Dendritic cell treated with granulocyte-macrophage colony-stimulating factor and Interleukin-4, amounts not matched to agents 40 ng/mL and 50 ng/mL, for 4 days (primary cell): ENCODE data around the gene SERTM2.

Source experiments
- H3K27ac Mint-ChIP-seq: one replicate; pipeline ENCODE4 v1.8.0; 2022; ENCODE audit warnings: mild to moderate bottlenecking, mixed read lengths
- H3K27me3 Mint-ChIP-seq: one replicate; pipeline ENCODE4 v1.8.0; 2022; ENCODE audit warnings: mild to moderate bottlenecking, mixed read lengths
- H3K36me3 Mint-ChIP-seq: one replicate; pipeline ENCODE4 v1.8.0; 2022; ENCODE audit warnings: low read depth, mixed read lengths
- H3K4me1 Mint-ChIP-seq: one replicate; pipeline ENCODE4 v1.8.0; 2022; ENCODE audit warnings: low read depth, mixed read lengths
- H3K4me3 Mint-ChIP-seq: one replicate; pipeline ENCODE4 v1.8.0; 2022; ENCODE audit warnings: mild to moderate bottlenecking, moderate library complexity, mixed read lengths
- H3K9me3 Mint-ChIP-seq: one replicate; pipeline ENCODE4 v1.8.0; 2022; ENCODE audit warnings: mixed read lengths
- intact Hi-C: fragments of 100-400 bp; cut with micrococcal nuclease; formaldehyde crosslinking; loops from one replicate; pipeline ENCODE4 v1.15.0; 2022

SERTM2 gene

DNA sequence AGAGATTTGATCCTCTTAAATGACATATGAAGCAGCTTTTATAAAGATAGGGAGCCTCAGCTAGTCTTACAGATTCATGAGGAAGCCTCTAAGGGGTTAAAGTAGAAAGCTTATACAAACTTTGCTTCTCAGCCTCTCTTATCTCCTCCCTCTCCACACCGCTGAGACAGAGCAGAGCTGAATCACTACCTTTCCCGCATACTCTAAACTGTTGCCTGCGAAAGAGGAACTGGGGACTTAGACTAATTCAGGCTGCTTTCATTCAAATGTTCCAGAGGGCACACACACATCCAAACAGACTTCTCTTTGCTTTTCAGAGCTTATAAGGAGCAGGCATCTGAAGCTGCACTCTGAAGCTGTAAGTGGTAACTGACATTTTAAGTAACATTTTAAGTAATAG is at the start of gene SERTM2:
SERTM2 (plus strand) TSS at position 169 of the 400 bp plus-strand sequence. CDS start 7,213 bp downstream, outside the sequence.
- no peaks in the 10 kb centered on the region for H3K36me3 Mint-ChIP-seq
- no peak within 1 kb of the TSS for H3K4me3 Mint-ChIP-seq
- H3K27me3 Mint-ChIP-seq, result peaks cover 3% of the 10 kb centered on the region
- no peaks in the 10 kb centered on the region for H3K9me3 Mint-ChIP-seq
- peaks cover 7% of the 10 kb centered on the region for H3K4me1 Mint-ChIP-seq
- no peak within 1 kb of the TSS for H3K27ac Mint-ChIP-seq
- intact Hi-C loops, result no loop called here

DNA sequence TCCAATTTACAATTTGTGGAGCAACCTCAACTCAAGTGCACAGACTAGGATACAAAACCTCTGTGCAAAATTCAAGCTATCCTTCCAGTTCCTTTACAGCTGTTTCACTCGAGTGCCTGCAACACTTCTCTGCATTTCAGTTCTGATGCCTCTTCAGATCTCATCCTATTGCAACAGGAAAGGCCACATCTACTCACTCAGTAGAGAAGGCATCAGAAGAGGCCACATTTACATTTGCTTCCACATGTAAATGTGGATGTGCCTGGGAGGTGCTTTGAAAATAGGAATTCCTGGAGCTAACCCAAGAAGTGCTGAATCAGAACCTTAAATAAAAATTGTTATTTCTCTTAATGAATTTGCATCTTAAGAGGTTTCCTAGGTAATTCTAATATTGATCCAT is 45.8 kb upstream of the SERTM2 start:
- H3K27me3 Mint-ChIP-seq, result no peaks in the 10 kb centered on the region
- no peaks in the 10 kb centered on the region for H3K9me3 Mint-ChIP-seq
- no peaks in the 10 kb centered on the region for H3K4me1 Mint-ChIP-seq
- no peaks in the 10 kb centered on the region for H3K36me3 Mint-ChIP-seq
- H3K27ac Mint-ChIP-seq, result no peak overlapping the region
- H3K4me3 Mint-ChIP-seq, result no peak overlapping the region
- intact Hi-C loops, result no loop called here

DNA sequence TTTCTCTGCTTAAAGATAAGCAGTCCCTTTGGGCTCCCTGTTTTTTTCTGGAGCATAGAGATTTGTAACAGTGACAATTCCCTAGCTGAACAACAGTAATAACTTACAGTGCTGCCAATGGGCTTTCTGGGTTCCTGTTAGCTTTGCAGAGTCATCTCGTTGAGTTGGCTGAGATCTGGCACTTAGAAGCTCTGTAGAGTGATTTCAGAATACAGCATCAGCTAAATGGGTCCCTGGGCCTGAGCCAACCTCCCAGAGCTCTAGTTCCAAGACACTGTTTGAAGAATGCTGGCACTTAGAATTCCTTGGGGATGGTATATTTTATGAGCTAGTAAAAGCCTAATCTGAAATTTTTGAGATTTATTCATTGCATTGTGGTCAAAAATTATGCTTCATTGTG is 43.5 kb upstream of the SERTM2 start:
- Mint-ChIP-seq H3K36me3 (no peaks in the 10 kb centered on the region), H3K27ac (no peak overlapping the region), H3K27me3 (no peaks in the 10 kb centered on the region), H3K9me3 (peaks cover 12% of the 10 kb centered on the region), H3K4me1 (peaks cover 7% of the 10 kb centered on the region), H3K4me3 (no peak overlapping the region)
- intact Hi-C loops, result no loop called here

DNA sequence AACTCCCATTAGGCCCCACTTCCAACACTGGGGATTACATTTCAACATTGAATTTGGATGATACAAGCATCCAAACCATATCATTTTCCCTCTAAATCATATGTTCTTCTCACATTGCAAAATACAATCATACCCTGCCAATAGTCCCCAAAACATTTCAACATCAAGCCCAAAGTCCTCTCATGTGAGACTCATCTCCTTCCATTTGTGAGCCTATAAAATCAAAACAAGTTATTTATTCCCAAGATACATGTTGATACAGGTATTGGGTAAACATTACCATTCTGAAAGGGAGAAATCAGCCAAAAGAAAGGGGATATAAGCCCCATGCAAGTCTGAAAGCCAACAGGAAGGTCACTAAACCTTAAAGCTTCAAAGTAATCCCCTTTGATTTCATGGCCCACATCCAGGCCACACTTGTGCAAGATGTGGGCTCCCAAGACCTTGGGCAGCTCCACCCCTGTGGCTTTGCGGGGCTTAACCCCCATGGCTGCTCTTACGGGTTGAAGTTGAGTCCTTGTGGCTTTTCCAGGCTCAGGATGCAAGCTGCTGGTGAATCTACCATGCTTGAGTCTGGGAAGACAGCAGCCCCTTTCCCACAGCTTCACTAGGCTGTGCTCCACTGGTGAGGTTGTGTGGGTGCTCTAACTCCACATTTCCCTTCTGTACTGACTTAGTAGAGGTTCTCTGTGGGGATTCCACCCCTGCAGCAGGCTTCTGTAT is 40.6 kb upstream of the SERTM2 start:
- Mint-ChIP-seq H3K9me3 (peaks cover 12% of the 10 kb centered on the region), H3K27me3 (no peaks in the 10 kb centered on the region), H3K36me3 (no peaks in the 10 kb centered on the region), H3K4me3 (no peak overlapping the region), H3K4me1 (peaks cover 7% of the 10 kb centered on the region), H3K27ac (no peak overlapping the region)
- intact Hi-C loops, result no loop called here

DNA sequence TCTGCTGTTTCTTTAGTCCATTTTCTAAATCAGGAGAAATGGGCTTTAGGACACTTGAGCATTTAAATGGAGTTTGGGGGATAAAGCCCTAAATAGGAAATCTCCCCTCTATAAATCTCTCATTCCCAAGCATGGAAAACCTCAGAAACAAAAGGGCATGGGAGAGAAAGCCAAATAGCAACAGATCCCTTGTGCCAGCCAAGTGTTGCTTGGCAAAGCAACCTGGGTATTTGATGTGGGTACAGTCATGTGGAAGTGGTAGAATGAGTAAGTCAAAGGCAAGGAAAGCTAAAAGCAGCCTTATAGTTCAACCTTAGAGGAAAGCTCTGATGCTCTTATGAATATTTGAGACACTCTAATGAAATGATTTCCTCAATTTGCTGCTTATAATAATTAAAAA is 29.5 kb upstream of the SERTM2 start:
- Mint-ChIP-seq H3K27ac (no peak overlapping the region), H3K27me3 (no peaks in the 10 kb centered on the region), H3K4me1 (no peaks in the 10 kb centered on the region), H3K4me3 (no peak overlapping the region), H3K9me3 (no peaks in the 10 kb centered on the region), H3K36me3 (no peaks in the 10 kb centered on the region)
- intact Hi-C loops, result no loop called here

DNA sequence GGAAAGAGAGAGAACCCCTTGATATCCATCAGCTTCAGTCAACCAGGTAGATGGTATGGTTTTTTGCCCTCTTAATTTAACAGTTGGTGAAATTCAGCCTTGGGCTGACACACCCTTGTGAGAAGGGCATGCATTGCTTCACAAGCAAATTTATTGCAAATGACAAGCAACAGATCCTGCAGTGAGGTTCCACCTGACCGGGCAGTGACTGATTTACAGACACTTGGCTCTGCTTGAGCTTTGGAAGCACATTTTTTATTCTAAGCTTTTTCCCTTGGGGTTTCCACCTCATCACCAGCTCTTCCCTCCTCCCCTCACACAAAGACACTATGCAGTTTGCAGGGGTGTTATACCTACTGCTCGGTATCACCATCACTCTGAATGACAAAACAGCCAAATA is 28.3 kb upstream of the SERTM2 start:
- intact Hi-C loops, result no loop called here
- Mint-ChIP-seq H3K36me3 (no peaks in the 10 kb centered on the region), H3K27me3 (no peaks in the 10 kb centered on the region), H3K27ac (no peak overlapping the region), H3K4me1 (no peaks in the 10 kb centered on the region), H3K9me3 (no peaks in the 10 kb centered on the region), H3K4me3 (no peak overlapping the region)

DNA sequence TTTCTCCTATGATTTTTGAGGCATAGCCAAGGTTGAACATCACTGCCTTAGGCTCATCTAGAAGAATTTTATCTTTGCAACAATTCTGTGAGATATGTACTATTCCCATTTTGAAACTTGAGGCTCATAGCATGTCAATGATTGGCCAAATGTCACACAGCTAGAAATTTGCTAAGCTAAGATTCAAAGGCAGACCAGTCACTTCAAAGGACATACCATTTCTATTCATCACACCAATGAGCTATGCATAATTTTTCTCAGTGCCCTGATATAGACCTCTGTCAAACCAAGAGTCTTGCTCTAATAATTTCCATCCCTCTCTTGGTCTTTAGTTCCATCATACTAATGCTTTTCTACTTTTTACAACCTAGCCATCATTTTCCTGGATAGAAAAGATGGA is 27.6 kb upstream of the SERTM2 start:
- Mint-ChIP-seq H3K4me1 (no peaks in the 10 kb centered on the region), H3K4me3 (no peak overlapping the region), H3K36me3 (no peaks in the 10 kb centered on the region), H3K27ac (no peak overlapping the region), H3K27me3 (no peaks in the 10 kb centered on the region), H3K9me3 (no peaks in the 10 kb centered on the region)
- intact Hi-C loops, result no loop called here

DNA sequence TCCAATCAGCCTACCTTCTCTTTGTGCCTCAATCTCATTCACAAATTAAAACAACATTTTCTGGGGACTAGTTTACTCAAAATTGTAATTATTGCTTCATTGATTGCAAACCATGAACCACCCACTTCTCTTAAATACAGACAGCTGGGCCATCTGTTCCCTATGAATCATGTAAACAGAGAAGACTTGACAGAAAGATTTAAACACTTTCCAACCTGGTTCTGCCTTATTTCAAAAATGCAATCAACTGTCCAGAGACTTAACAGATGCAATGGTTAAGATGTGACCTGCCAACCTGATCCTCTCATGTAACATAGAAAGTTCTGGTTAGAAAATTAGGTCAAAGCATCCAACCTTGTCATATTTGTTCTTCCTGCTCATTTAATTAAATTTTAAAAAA is 20.8 kb upstream of the SERTM2 start:
- no peak overlapping the region for H3K4me3 Mint-ChIP-seq
- no peak overlapping the region for H3K27ac Mint-ChIP-seq
- H3K27me3 Mint-ChIP-seq, result no peaks in the 10 kb centered on the region
- H3K4me1 Mint-ChIP-seq, result no peaks in the 10 kb centered on the region
- H3K9me3 Mint-ChIP-seq, result no peaks in the 10 kb centered on the region
- H3K36me3 Mint-ChIP-seq, result no peaks in the 10 kb centered on the region
- intact Hi-C loops, result no loop called here

DNA sequence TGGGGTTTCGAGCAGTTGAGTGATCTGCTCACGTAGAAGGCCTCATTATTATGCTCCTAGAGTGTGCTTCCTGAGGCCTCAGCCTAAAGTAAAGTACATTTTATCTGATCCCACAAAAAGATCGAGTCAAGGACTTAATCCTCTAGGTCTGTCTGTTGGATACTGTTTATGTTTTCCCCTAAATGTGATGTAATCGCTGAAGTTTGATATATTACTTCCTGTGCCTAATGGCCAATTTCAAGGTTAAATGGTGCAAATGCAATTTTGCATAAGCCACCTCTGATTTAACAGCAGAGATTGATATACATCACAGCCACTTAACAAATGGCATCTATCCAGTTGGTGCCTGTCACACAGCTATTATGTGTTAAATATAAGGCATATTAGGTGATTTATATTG is 19.4 kb upstream of the SERTM2 start:
- intact Hi-C loops, result no loop called here
- Mint-ChIP-seq H3K4me3 (no peak overlapping the region), H3K4me1 (no peaks in the 10 kb centered on the region), H3K9me3 (no peaks in the 10 kb centered on the region), H3K36me3 (no peaks in the 10 kb centered on the region), H3K27ac (no peak overlapping the region), H3K27me3 (no peaks in the 10 kb centered on the region)

DNA sequence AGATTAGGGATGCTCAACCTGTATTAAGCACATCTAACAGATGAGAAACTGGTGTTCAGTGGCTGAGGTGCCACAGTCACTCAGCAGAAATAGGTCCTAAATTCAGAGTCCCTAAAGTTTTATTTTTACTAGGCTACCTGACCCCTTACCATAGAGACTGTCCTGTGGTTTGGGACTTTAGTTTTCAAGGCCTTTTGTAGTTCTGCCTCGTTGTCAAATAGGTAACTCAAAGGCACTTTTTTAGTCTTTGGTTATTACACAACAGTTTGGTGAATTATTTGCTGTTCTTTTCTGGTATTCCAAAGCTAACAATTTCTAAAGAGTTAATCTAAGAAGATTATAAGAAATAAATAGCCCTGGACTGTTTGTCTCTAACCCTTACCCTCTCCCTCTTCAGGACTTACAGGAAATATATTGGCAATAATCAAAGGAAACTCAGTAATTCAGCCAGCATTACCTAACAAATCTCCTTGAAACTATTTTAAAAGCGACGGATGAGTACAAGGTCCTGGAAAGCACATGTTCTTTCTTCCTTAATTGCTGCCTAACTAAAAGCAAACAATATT is 12.8 kb upstream of the SERTM2 start:
- Mint-ChIP-seq H3K36me3 (no peaks in the 10 kb centered on the region), H3K27ac (no peak overlapping the region), H3K4me3 (no peak overlapping the region), H3K9me3 (no peaks in the 10 kb centered on the region), H3K27me3 (no peaks in the 10 kb centered on the region), H3K4me1 (peaks cover 4% of the 10 kb centered on the region)
- intact Hi-C loops, result no loop called here

DNA sequence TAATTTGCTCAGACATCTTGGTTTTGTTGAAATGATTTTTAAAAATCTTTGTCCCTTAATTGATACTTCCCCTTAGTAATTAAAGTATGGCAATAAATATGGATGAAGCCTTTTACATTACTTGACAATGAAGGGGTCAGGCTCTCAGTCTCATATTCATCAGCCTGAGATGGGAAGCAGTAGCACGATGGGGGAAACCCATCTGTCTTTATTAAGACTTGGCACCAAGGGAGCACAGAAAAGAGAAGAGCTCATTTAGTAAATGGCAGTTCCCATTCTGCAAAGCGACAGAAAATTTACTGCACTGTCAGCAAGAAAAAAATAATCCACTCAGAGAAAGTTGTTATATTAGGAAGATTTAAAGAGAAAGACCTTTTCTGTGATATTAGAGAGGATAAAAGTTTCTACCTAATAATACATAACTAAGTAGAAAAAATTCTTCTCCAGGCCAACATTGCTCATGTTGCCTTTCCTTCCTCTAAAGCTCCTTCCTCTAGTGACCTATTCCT is 7.9 kb upstream of the SERTM2 start:
- peaks cover 5% of the 10 kb centered on the region for H3K27me3 Mint-ChIP-seq
- H3K36me3 Mint-ChIP-seq, result no peaks in the 10 kb centered on the region
- H3K4me3 Mint-ChIP-seq, result no peak overlapping the region
- H3K4me1 Mint-ChIP-seq, result peaks cover 28% of the 10 kb centered on the region
- intact Hi-C loops, result no loop called here
- no peak overlapping the region for H3K27ac Mint-ChIP-seq
- no peaks in the 10 kb centered on the region for H3K9me3 Mint-ChIP-seq

DNA sequence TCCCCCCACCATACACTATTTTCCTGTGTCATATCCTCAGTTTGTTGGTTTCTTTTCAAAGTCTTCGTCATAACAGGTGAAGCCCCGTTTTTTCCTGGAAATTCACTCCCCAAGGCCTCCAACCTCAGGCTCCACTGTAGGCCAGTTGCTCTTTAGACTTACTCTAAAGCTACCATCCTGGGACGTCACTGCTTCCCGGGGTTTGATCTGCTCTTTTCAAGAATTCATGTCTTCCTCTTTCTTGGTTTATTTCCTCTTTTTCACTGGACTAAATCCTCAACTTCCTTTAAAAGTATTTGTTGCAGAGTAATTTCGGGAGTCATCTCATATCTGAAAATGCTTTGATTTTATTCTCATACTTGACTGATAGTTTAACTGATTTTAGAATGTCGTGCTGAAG is 6.5 kb upstream of the SERTM2 start:
- Mint-ChIP-seq H3K36me3 (no peaks in the 10 kb centered on the region), H3K27ac (peak overlapping the region; percentile 73), H3K4me1 (peaks cover 28% of the 10 kb centered on the region), H3K4me3 (no peak overlapping the region), H3K9me3 (no peaks in the 10 kb centered on the region), H3K27me3 (peaks cover 5% of the 10 kb centered on the region)
- intact Hi-C loops, result no loop called here

DNA sequence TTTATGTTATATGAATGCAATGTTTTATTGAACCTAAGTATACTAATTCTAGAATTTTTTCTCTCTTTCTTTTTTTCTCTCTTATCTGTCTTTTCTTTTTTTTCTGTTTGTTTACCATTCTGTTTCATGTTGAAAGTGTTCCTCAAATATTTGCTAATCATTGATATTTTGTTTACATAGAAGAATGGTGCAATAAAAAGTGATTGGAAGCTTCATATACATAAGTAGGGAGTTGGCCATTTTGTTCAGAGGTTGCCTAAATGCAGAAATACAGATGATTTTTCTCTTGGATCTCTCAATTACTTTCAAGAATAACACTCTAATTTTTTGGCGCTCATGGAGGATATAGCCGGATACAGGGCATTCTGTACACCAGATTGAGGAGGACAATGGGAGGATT is 5.7 kb upstream of the SERTM2 start:
- H3K4me3 Mint-ChIP-seq, result no peak overlapping the region
- H3K36me3 Mint-ChIP-seq, result no peaks in the 10 kb centered on the region
- H3K27me3 Mint-ChIP-seq, result peaks cover 5% of the 10 kb centered on the region
- peak overlapping the region; percentile 73 for H3K27ac Mint-ChIP-seq
- H3K9me3 Mint-ChIP-seq, result no peaks in the 10 kb centered on the region
- peaks cover 28% of the 10 kb centered on the region for H3K4me1 Mint-ChIP-seq
- intact Hi-C loops, result no loop called here

DNA sequence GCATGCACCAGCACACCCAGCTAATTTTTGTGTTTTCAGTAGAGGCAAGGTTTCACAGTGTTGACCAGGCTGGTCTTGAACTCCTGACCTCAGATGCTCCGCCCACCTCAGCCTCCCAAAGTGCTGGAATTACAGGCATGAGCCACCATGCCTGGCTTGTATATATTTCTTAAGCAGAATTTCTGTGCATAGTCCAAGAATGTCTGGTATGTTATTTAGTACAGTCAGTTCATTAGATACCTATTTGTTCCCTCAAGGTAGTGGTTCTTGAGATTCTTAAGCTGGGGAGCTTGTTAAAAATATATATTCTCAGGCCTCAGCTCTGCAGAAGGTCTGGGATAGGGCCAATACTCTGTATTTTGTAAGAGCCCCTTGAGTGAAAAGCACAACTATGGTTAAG is 4.6 kb upstream of the SERTM2 start:
- Mint-ChIP-seq H3K9me3 (no peaks in the 10 kb centered on the region), H3K4me1 (peaks cover 28% of the 10 kb centered on the region), H3K27ac (no peak overlapping the region), H3K4me3 (no peak overlapping the region), H3K27me3 (peaks cover 5% of the 10 kb centered on the region), H3K36me3 (no peaks in the 10 kb centered on the region)
- intact Hi-C loops, result no loop called here

DNA sequence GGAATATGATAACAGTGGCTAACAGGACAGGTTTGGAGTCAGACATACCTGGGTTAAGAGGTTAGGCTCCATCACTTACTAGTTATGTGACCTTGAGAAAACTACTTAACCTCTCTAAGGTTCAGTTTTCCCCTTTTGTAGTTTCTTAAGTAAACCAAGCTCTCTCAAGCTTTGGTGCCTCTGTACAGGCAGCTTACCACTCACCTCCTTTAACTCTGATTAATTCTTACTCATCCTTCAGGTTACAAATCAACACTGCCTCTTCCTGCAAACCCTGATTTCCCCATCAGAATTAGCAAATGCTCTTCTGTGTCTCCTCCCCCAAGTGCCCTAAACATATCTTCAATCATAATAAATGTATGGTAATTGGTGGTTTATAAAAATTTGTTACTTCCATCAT is 3.5 kb upstream of the SERTM2 start:
- no peaks in the 10 kb centered on the region for H3K36me3 Mint-ChIP-seq
- H3K27me3 Mint-ChIP-seq, result peaks cover 6% of the 10 kb centered on the region
- H3K9me3 Mint-ChIP-seq, result no peaks in the 10 kb centered on the region
- intact Hi-C loops, result no loop called here
- H3K27ac Mint-ChIP-seq, result no peak overlapping the region
- H3K4me1 Mint-ChIP-seq, result peaks cover 31% of the 10 kb centered on the region
- no peak overlapping the region for H3K4me3 Mint-ChIP-seq
